Thyroid gland (tissue), 4 donors: ENCODE measurements around the gene NXPE3.

Experiments used
- POLR2A ChIP-seq, 2 donors: fragments of 450-650 bp; IDR thresholded peaks; one replicate each; pipeline ENCODE4 v1.6.1; 2017; ENCODE audit warnings: antibody characterized with exemption in 2 of 2, mild to moderate bottlenecking in 2 of 2, moderate library complexity in 1 of 2
- TF ChIP-seq, protein P1 (sequence below), 6 experiments: fragments of 200-600 bp in 3 of 6; fragments of 450-650 bp in 3 of 6; sonication (generic) in 3 of 6; IDR thresholded peaks; one replicate each; pipeline ENCODE4 v1.5.1; 2016 to 2019; ENCODE audit warnings: antibody characterized with exemption in 6 of 6, mild to moderate bottlenecking in 2 of 6, inconsistent platforms in 1 of 6, moderate library complexity in 1 of 6

GRCh38 chr3:101852983-101853840 lies 74.2 kb downstream of the NXPE3 start:
- TF ChIP-seq, protein P1, sequence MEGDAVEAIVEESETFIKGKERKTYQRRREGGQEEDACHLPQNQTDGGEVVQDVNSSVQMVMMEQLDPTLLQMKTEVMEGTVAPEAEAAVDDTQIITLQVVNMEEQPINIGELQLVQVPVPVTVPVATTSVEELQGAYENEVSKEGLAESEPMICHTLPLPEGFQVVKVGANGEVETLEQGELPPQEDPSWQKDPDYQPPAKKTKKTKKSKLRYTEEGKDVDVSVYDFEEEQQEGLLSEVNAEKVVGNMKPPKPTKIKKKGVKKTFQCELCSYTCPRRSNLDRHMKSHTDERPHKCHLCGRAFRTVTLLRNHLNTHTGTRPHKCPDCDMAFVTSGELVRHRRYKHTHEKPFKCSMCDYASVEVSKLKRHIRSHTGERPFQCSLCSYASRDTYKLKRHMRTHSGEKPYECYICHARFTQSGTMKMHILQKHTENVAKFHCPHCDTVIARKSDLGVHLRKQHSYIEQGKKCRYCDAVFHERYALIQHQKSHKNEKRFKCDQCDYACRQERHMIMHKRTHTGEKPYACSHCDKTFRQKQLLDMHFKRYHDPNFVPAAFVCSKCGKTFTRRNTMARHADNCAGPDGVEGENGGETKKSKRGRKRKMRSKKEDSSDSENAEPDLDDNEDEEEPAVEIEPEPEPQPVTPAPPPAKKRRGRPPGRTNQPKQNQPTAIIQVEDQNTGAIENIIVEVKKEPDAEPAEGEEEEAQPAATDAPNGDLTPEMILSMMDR (IDR thresholded peaks at IDR 0.05) = no peak
- no peak for TF ChIP-seq POLR2A (IDR thresholded peaks at IDR 0.05)
